Liver (tissue), 9 donors: ENCODE measurements around the gene NCAM1. TPM values are rescaled to one million over a fixed set of nuclear protein-coding genes. Genes with fewer than 3 reads are reported as not detected.

Experiments
- DNase-seq: peaks from one replicate; pipeline ENCODE4 v3.0.0-alpha.2; 2017; ENCODE audit warnings: low spot score
- H3K27ac ChIP-seq, 2 donors: one replicate each; pipeline ENCODE4 v1.7.0; 2013; ENCODE audit warnings: inconsistent platforms in 2 of 2, low read length in 2 of 2, control low read depth in 1 of 2, low read depth in 1 of 2, mild to moderate bottlenecking in 1 of 2
- H3K27me3 ChIP-seq, 4 donors: one replicate each; pipeline versions ENCODE4 v1.6.1 to v1.7.0; 2013; ENCODE audit warnings: low read length in 3 of 4, inconsistent platforms in 1 of 4, mild to moderate bottlenecking in 1 of 4, moderate library complexity in 1 of 4; ENCODE audit not compliant: control insufficient read depth in 4 of 4, insufficient read depth in 4 of 4
- H3K36me3 ChIP-seq, 4 donors: one replicate each; pipeline versions ENCODE4 v1.6.1 to v1.7.0; 2013; ENCODE audit warnings: low read length in 3 of 4, mild to moderate bottlenecking in 3 of 4, low read depth in 1 of 4, moderate library complexity in 1 of 4; ENCODE audit not compliant: control insufficient read depth in 4 of 4, insufficient read depth in 3 of 4
- H3K4me1 ChIP-seq, 4 donors: one replicate each; pipeline versions ENCODE4 v1.6.1 to v1.7.0; 2013; ENCODE audit warnings: low read length in 3 of 4, mild to moderate bottlenecking in 3 of 4, moderate library complexity in 1 of 4; ENCODE audit not compliant: control insufficient read depth in 4 of 4, insufficient read depth in 4 of 4
- H3K4me3 ChIP-seq, 3 donors: one replicate each; pipeline versions ENCODE4 v1.6.1 to v1.7.0; 2013; ENCODE audit warnings: low read length in 3 of 3, control low read depth in 1 of 3, low read depth in 1 of 3, mild to moderate bottlenecking in 1 of 3
- H3K9ac ChIP-seq, 2 donors: one replicate each; pipeline ENCODE4 v1.7.0; 2013; ENCODE audit warnings: low read length in 2 of 2, mild to moderate bottlenecking in 2 of 2, moderate library complexity in 2 of 2, control low read depth in 1 of 2, low read depth in 1 of 2
- H3K9me3 ChIP-seq, 4 donors: one replicate each; pipeline versions ENCODE4 v1.6.1 to v1.7.0; 2013; ENCODE audit warnings: low read length in 3 of 4; ENCODE audit not compliant: control insufficient read depth in 4 of 4
- FOXA1 ChIP-seq: IDR thresholded peaks from 2 replicates; pipeline ENCODE4 v1.6.1; 2016; ENCODE audit warnings: antibody characterized with exemption
- FOXA2 ChIP-seq: IDR thresholded peaks from 2 replicates; pipeline ENCODE4 v1.6.1; 2016; ENCODE audit warnings: antibody characterized with exemption
- GABPA ChIP-seq, 2 donors: IDR thresholded peaks in 1 of 2; conservative IDR thresholded peaks in 1 of 2; 2 replicates each; pipeline ENCODE4 v1.6.1; 2016; ENCODE audit warnings: antibody characterized with exemption in 2 of 2, mild to moderate bottlenecking in 1 of 2, moderate library complexity in 1 of 2
- HNF4A ChIP-seq, 2 donors: conservative IDR thresholded peaks; 2 replicates each; pipeline ENCODE4 v1.6.1; 2016; ENCODE audit warnings: antibody characterized with exemption in 2 of 2, mild to moderate bottlenecking in 2 of 2
- HNF4G ChIP-seq: IDR thresholded peaks from 2 replicates; pipeline ENCODE4 v1.6.1; 2016; ENCODE audit warnings: antibody characterized with exemption
- JUND ChIP-seq, 2 donors: IDR thresholded peaks; 2 replicates each; pipeline ENCODE4 v1.6.1; 2016; ENCODE audit warnings: antibody characterized with exemption in 2 of 2
- NR2F2 ChIP-seq: IDR thresholded peaks from 2 replicates; pipeline ENCODE4 v1.6.1; 2016; ENCODE audit warnings: antibody characterized with exemption
- RAD21 ChIP-seq, 2 donors: IDR thresholded peaks; 2 replicates each; pipeline ENCODE4 v1.6.1; 2016; ENCODE audit warnings: antibody characterized with exemption in 2 of 2, mild to moderate bottlenecking in 2 of 2
- RXRA ChIP-seq, 2 donors: IDR thresholded peaks; 2 replicates each; pipeline ENCODE4 v1.6.1; 2017 to 2018; ENCODE audit warnings: antibody characterized with exemption in 2 of 2, mild to moderate bottlenecking in 1 of 2
- SP1 ChIP-seq: IDR thresholded peaks from 2 replicates; pipeline ENCODE4 v1.6.1; 2018; ENCODE audit warnings: antibody characterized with exemption, mild to moderate bottlenecking
- TAF1 ChIP-seq: conservative IDR thresholded peaks from 2 replicates; pipeline ENCODE4 v1.6.1; 2016; ENCODE audit warnings: antibody characterized with exemption, mild to moderate bottlenecking
- WGBS: extraction: QIAGEN DNeasy Blood & Tissue Kit; methylation state at CpG from one replicate; pipeline ENCODE4 v1.1.7; 2013; 5-methylcytosine and 5-hydroxymethylcytosine counted together
- polyA plus RNA-seq, 2 donors: library from polyadenylated mRNA; stranded (reverse) in 1 of 2; unstranded in 1 of 2; fragments of 200-250 nt in 1 of 2; fragments of >200 nt in 1 of 2; fragmentation: Nextera tagmentation in 1 of 2; extraction: Ambion mirVana in 1 of 2; gene quantifications; one replicate each; pipeline versions ENCODE4 v1.2.1 to v1.2.3, GENCODE V29; 2013 to 2015
- total RNA-seq, 2 donors: library from RNA; depleted of rRNA; stranded (reverse); fragments of >200 nt; gene quantifications; one replicate each; pipeline ENCODE4 v1.2.3, GENCODE V29; 2014
- TF ChIP-seq, protein P1 (sequence below): IDR thresholded peaks from 2 replicates; pipeline ENCODE4 v1.6.1; 2016; ENCODE audit warnings: antibody characterized with exemption
- TF ChIP-seq, protein P2 (sequence below): fragments of 150-350 bp; IDR thresholded peaks from 2 replicates; pipeline ENCODE4 v1.5.1; 2017; ENCODE audit warnings: improper control_type of control experiment, low read depth, low read length; ENCODE audit not compliant: missing input control
- TF ChIP-seq, protein P3 (sequence below): IDR thresholded peaks from 2 replicates; pipeline ENCODE4 v1.6.1; 2016; ENCODE audit warnings: antibody characterized with exemption
- TF ChIP-seq, protein P4 (sequence below): IDR thresholded peaks from 2 replicates; pipeline ENCODE4 v1.6.1; 2016; ENCODE audit warnings: antibody characterized with exemption, mild to moderate bottlenecking
- donor health status: healthy.
- donor health status: healthy.
- donor health status: healthy.
- donor health status: healthy.
- donor health status: healthy.

NCAM1 gene
- total and polyA plus RNA-seq, 4 donors: 0.65 to 2.1 (median 0.88) TPM

DNA sequence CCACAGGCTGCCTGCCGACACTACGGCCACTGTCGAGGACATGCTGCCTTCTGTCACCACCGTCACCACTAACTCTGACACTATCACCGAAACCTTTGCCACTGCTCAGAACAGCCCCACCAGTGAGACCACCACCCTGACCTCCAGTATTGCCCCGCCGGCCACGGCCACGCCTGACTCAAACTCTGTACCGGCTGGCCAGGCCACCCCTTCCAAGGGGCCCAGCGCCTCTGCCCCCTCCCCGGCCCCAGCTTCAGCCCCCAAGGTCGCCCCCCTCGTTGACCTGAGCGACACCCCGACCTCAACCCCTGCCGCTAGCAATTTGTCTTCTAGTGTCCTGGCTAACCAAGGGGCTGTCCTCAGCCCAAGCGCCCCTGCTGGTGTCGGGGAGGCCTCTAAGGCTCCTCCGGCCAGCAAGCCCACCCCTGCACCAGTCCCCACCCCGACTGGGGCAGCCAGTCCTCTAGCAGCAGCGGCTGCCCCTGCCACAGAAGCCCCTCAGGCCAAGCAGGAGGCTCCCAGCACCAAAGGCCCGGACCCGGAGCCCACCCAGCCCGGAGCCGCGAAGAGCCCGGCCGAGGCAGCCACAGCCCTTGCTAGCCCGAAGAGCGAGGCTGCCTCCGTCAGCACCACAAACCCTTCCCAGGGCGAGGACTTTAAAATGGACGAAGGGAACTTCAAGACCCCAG, 311.9 kb downstream of the NCAM1 start:
- Histone ChIP-seq H3K27me3 (no peaks in the 10 kb centered on the region), H3K9me3 (no peaks in the 10 kb centered on the region), H3K27ac (no peak overlapping the region), H3K9ac (no peak overlapping the region), H3K4me1 (no peaks in the 10 kb centered on the region), H3K36me3 (no peaks in the 10 kb centered on the region), H3K4me3 (no peak overlapping the region)
- WGBS: 90% methylated on average over 34 of the region's 34 CpGs
- TF ChIP-seq, protein P1, sequence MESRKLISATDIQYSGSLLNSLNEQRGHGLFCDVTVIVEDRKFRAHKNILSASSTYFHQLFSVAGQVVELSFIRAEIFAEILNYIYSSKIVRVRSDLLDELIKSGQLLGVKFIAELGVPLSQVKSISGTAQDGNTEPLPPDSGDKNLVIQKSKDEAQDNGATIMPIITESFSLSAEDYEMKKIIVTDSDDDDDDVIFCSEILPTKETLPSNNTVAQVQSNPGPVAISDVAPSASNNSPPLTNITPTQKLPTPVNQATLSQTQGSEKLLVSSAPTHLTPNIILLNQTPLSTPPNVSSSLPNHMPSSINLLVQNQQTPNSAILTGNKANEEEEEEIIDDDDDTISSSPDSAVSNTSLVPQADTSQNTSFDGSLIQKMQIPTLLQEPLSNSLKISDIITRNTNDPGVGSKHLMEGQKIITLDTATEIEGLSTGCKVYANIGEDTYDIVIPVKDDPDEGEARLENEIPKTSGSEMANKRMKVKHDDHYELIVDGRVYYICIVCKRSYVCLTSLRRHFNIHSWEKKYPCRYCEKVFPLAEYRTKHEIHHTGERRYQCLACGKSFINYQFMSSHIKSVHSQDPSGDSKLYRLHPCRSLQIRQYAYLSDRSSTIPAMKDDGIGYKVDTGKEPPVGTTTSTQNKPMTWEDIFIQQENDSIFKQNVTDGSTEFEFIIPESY: no peak
- no peak for TF ChIP-seq RAD21 (IDR thresholded peaks at IDR 0.05)
- no peak for DNase-seq

DNA sequence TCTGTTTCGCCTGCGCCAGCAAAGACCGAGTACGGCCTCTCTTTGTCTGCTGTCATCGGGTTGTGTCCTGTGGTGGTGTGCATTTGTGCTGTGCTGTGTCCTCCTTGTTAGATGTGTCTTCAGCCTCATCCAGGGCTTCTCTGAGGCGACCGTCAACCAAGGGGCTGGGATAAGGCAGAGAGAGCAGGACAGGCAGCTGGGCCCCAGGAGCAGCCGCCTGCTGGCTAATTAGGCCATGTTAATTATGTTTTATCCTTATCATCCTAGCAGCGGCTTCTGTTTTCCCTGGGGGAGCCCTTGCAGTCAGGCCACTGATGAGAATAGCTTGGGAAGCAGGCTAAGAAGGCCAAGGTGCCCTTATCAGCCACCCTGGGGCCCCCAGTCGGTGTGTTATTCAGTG, 312.5 kb downstream of the NCAM1 start:
- H3K27me3 ChIP-seq: no peaks in the 10 kb centered on the region
- no peak for DNase-seq
- TF ChIP-seq, protein P2, sequence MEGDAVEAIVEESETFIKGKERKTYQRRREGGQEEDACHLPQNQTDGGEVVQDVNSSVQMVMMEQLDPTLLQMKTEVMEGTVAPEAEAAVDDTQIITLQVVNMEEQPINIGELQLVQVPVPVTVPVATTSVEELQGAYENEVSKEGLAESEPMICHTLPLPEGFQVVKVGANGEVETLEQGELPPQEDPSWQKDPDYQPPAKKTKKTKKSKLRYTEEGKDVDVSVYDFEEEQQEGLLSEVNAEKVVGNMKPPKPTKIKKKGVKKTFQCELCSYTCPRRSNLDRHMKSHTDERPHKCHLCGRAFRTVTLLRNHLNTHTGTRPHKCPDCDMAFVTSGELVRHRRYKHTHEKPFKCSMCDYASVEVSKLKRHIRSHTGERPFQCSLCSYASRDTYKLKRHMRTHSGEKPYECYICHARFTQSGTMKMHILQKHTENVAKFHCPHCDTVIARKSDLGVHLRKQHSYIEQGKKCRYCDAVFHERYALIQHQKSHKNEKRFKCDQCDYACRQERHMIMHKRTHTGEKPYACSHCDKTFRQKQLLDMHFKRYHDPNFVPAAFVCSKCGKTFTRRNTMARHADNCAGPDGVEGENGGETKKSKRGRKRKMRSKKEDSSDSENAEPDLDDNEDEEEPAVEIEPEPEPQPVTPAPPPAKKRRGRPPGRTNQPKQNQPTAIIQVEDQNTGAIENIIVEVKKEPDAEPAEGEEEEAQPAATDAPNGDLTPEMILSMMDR: no peak
- TF ChIP-seq HNF4A (conservative IDR thresholded peaks at IDR 0.05) (no peak), RXRA (IDR thresholded peaks at IDR 0.05) (no peak), SP1 (no peak), TAF1 (no peak), FOXA2 (no peak), HNF4G (no peak), NR2F2 (no peak), JUND (IDR thresholded peaks at IDR 0.05) (no peak), FOXA1 (no peak), GABPA (IDR thresholded peaks at IDR 0.05 in 1 of 2, conservative IDR thresholded peaks at IDR 0.05 in 1 of 2) (no peak)
- TF ChIP-seq, protein P3, sequence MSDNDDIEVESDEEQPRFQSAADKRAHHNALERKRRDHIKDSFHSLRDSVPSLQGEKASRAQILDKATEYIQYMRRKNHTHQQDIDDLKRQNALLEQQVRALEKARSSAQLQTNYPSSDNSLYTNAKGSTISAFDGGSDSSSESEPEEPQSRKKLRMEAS: no peak
- TF ChIP-seq, protein P1: no peak
- TF ChIP-seq, protein P4, sequence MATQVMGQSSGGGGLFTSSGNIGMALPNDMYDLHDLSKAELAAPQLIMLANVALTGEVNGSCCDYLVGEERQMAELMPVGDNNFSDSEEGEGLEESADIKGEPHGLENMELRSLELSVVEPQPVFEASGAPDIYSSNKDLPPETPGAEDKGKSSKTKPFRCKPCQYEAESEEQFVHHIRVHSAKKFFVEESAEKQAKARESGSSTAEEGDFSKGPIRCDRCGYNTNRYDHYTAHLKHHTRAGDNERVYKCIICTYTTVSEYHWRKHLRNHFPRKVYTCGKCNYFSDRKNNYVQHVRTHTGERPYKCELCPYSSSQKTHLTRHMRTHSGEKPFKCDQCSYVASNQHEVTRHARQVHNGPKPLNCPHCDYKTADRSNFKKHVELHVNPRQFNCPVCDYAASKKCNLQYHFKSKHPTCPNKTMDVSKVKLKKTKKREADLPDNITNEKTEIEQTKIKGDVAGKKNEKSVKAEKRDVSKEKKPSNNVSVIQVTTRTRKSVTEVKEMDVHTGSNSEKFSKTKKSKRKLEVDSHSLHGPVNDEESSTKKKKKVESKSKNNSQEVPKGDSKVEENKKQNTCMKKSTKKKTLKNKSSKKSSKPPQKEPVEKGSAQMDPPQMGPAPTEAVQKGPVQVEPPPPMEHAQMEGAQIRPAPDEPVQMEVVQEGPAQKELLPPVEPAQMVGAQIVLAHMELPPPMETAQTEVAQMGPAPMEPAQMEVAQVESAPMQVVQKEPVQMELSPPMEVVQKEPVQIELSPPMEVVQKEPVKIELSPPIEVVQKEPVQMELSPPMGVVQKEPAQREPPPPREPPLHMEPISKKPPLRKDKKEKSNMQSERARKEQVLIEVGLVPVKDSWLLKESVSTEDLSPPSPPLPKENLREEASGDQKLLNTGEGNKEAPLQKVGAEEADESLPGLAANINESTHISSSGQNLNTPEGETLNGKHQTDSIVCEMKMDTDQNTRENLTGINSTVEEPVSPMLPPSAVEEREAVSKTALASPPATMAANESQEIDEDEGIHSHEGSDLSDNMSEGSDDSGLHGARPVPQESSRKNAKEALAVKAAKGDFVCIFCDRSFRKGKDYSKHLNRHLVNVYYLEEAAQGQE: no peak
- H3K9ac ChIP-seq: no peak overlapping the region
- H3K36me3 ChIP-seq: no peaks in the 10 kb centered on the region
- no peak overlapping the region for H3K27ac ChIP-seq
- no peaks in the 10 kb centered on the region for H3K4me1 ChIP-seq
- H3K9me3 ChIP-seq: no peaks in the 10 kb centered on the region
- no peak overlapping the region for H3K4me3 ChIP-seq
- 89% methylated on average over 10 of the region's 10 CpGs for WGBS
